Prostate gland (tissue), 2 donors: ENCODE data around the gene CTNNA2. TPM values are rescaled to one million over a fixed set of nuclear protein-coding genes. Genes with fewer than 3 reads are reported as not detected.

Experiments
- DNase-seq: peaks from one replicate; pipeline ENCODE4 v3.0.0-alpha.2; 2019; ENCODE audit warnings: low spot score
- H3K27ac ChIP-seq, 2 donors: fragments of 200-600 bp; sonication (generic); 2 replicates each; pipeline ENCODE4 v1.5.1; 2017 to 2019
- H3K27me3 ChIP-seq: fragments of 200-600 bp; sonication (generic); replicated peaks from 2 replicates; pipeline ENCODE4 v1.5.1; 2019; ENCODE audit not compliant: insufficient read depth
- H3K36me3 ChIP-seq, 2 donors: fragments of 200-600 bp; sonication (generic); 1 replicate in 1 of 2; 2 replicates in 1 of 2; pipeline versions ENCODE4 v1.5.1 to v1.8.1; 2017 to 2019
- H3K4me1 ChIP-seq: fragments of 200-600 bp; sonication (generic); replicated peaks from 2 replicates; pipeline ENCODE4 v1.5.1; 2019
- H3K4me3 ChIP-seq, 2 donors: fragments of 200-600 bp; sonication (generic); 2 replicates each; pipeline ENCODE4 v1.5.1; 2017 to 2019
- H3K9me3 ChIP-seq: fragments of 200-600 bp; sonication (generic); 2 replicates; pipeline ENCODE4 v1.5.1; 2017
- POLR2A ChIP-seq: fragments of 450-650 bp; IDR thresholded peaks from one replicate; pipeline ENCODE4 v1.6.1; 2016; ENCODE audit warnings: antibody characterized with exemption, mild to moderate bottlenecking
- POLR2AphosphoS5 ChIP-seq: sonication (generic); formaldehyde crosslinking; IDR thresholded peaks from one replicate; pipeline ENCODE4 v1.6.1; 2017; ENCODE audit warnings: antibody characterized with exemption
- WGBS: methylation state at CpG from one replicate; pipeline ENCODE4 v1.1.5; 2018; 5-methylcytosine and 5-hydroxymethylcytosine counted together
- intact Hi-C: fragments of 100-400 bp; cut with DNase I; formaldehyde crosslinking; loops from one replicate; pipeline ENCODE4 v1.14.2; 2022
- total RNA-seq, 2 donors: library from RNA; depleted of rRNA; stranded (reverse); fragments of >200 nt; gene quantifications; one replicate each; pipeline ENCODE4 v1.1.0, GENCODE V29; 2016
- TF ChIP-seq, protein P1 (sequence below), 4 experiments: fragments of 200-600 bp in 2 of 4; fragments of 450-650 bp in 2 of 4; sonication (generic) in 2 of 4; IDR thresholded peaks; 1 replicate in 3 of 4; 2 replicates in 1 of 4; pipeline ENCODE4 v1.5.1; 2016 to 2019; ENCODE audit warnings: antibody characterized with exemption in 4 of 4, mild to moderate bottlenecking in 2 of 4, moderate library complexity in 2 of 4

CTNNA2 gene
- total RNA-seq, 2 donors from 2014 or later = 24.3 TPM; not detected in 1

- H3K36me3 ChIP-seq = no peaks in the 10 kb centered on the region
- H3K4me1 ChIP-seq = no peaks in the 10 kb centered on the region
- TF ChIP-seq POLR2A = no peak
- TF ChIP-seq POLR2AphosphoS5 = no peak
- H3K9me3 ChIP-seq = no peaks in the 10 kb centered on the region
- no peaks in the 10 kb centered on the region for H3K27me3 ChIP-seq
- no peak overlapping the region for H3K4me3 ChIP-seq
- DNase-seq = no peak
- WGBS = 89% methylated on average over 1 of the region's 1 CpG
- no peak overlapping the region for H3K27ac ChIP-seq
- intact Hi-C loops = no loop called here
These were observed 768.2 kb downstream of the CTNNA2 start for GRCh38 chr2:80281049-80281448.

DNA sequence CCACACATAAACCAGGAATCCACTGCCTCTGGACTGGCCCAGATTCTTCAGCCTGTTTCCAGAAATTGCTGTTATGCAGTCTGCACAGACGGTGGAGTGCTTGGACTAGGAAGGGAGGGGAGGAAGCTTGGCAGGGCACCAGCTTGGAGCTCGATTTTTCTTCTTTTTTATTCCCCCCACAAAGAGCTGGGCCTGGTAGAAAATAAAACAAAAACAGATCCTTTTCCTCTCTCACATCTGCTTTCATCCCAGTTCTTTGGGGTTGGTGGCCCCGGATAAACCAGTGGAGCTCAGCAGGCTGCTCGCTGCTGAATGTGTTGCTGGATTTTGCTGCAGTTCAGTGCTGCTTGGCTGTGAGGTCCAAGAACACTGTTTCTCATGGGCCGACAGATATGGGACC is 775.7 kb downstream of the CTNNA2 start:
- H3K36me3 ChIP-seq = no peaks in the 10 kb centered on the region
- no peak overlapping the region for H3K27ac ChIP-seq

DNA sequence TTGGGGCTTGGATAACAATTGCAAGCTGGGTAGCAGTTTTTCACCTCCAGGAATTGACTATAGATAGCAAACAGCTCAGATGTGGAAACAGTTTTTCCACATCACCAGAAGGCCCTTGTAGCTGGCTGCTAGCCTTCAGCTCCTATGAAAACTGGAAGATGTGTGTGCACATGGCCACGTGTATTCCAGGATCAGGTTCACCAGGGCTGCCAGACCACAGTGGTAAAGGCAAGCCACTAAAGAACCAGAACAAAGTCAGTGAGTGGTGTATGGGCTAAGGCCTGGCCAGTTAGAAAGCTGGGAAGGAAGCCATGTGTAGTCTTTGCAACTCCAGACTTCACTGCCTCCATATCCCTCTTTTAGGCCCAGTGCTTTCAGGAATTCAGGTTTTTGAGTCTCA is 778.8 kb downstream of the CTNNA2 start:
- TF ChIP-seq, protein P1, sequence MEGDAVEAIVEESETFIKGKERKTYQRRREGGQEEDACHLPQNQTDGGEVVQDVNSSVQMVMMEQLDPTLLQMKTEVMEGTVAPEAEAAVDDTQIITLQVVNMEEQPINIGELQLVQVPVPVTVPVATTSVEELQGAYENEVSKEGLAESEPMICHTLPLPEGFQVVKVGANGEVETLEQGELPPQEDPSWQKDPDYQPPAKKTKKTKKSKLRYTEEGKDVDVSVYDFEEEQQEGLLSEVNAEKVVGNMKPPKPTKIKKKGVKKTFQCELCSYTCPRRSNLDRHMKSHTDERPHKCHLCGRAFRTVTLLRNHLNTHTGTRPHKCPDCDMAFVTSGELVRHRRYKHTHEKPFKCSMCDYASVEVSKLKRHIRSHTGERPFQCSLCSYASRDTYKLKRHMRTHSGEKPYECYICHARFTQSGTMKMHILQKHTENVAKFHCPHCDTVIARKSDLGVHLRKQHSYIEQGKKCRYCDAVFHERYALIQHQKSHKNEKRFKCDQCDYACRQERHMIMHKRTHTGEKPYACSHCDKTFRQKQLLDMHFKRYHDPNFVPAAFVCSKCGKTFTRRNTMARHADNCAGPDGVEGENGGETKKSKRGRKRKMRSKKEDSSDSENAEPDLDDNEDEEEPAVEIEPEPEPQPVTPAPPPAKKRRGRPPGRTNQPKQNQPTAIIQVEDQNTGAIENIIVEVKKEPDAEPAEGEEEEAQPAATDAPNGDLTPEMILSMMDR (IDR thresholded peaks at IDR 0.05) = no peak
- no peak for TF ChIP-seq POLR2AphosphoS5
- no peak for TF ChIP-seq POLR2A
- Histone ChIP-seq H3K27me3 (no peaks in the 10 kb centered on the region), H3K4me1 (no peaks in the 10 kb centered on the region), H3K36me3 (no peaks in the 10 kb centered on the region), H3K4me3 (no peak overlapping the region), H3K27ac (no peak overlapping the region), H3K9me3 (no peaks in the 10 kb centered on the region)
- WGBS = 53% methylated on average over 1 of the region's 1 CpG
- intact Hi-C loops = no loop called here
- no peak for DNase-seq

More for the DNA sequence above, 775.7 kb downstream of the CTNNA2 start:
- intact Hi-C loops = no loop called here
- H3K4me3 ChIP-seq = no peak overlapping the region
- TF ChIP-seq POLR2AphosphoS5 (no peak), POLR2A (no peak)
- TF ChIP-seq, protein P1 (IDR thresholded peaks at IDR 0.05) = no peak
- WGBS = 34% methylated on average over 5 of the region's 5 CpGs
- no peaks in the 10 kb centered on the region for H3K27me3 ChIP-seq
- H3K4me1 ChIP-seq = no peaks in the 10 kb centered on the region
- no peak for DNase-seq
- no peaks in the 10 kb centered on the region for H3K9me3 ChIP-seq

- TF ChIP-seq POLR2AphosphoS5 (no peak), POLR2A (no peak)
- TF ChIP-seq, protein P1 (IDR thresholded peaks at IDR 0.05) = no peak
- 53% methylated on average over 3 of the region's 3 CpGs for WGBS
- Histone ChIP-seq H3K4me1 (no peaks in the 10 kb centered on the region), H3K27me3 (no peaks in the 10 kb centered on the region), H3K9me3 (no peaks in the 10 kb centered on the region), H3K36me3 (no peaks in the 10 kb centered on the region), H3K4me3 (no peak overlapping the region), H3K27ac (no peak overlapping the region)
- intact Hi-C loops = no loop called here
- DNase-seq = no peak
These were observed 779.6 kb downstream of the CTNNA2 start for GRCh38 chr2:80292474-80292873.

DNA sequence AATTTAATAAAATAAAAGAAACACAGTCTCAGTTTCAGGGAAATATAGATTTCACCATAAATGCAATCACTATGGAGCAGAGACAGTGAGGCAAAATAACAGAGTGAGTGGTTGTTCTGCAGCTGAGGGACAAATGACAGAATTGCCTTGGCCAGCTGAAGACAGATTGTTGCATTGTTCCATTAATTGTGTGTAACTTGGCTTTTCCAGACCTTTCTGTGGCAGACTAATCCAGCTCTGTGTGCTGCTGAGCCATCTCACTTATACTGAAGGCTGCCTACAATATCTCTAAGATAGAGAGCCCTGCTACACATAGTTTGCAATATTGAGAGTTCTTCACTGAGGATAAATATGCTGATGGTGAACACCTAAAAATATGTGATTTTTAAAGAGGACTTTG is 780.2 kb downstream of the CTNNA2 start:
- no peak for TF ChIP-seq POLR2AphosphoS5
- TF ChIP-seq, protein P1 (IDR thresholded peaks at IDR 0.05) = no peak
- no peak for TF ChIP-seq POLR2A
- Histone ChIP-seq H3K27ac (no peak overlapping the region), H3K27me3 (no peaks in the 10 kb centered on the region), H3K4me1 (no peaks in the 10 kb centered on the region), H3K9me3 (no peaks in the 10 kb centered on the region), H3K4me3 (no peak overlapping the region), H3K36me3 (no peaks in the 10 kb centered on the region)
- no peak for DNase-seq
- intact Hi-C loops = no loop called here
